BJ (cell line): Measurements from ENCODE around the gene GET3. TPM values are rescaled to one million over a fixed set of nuclear protein-coding genes. Genes with fewer than 3 reads are reported as not detected.

Source experiments
- CTCF ChIA-PET: fragments of 350-600 bp; formaldehyde crosslinking; extraction: SDS; loops from one replicate; lab custom pipeline; 2021; ENCODE audit warnings: antibody characterized with exemption, inconsistent platforms; lab: Yijun Ruan, JAX
- POLR2A ChIA-PET: fragments of 300-600 bp; sonication (Branson Sonifier 250); formaldehyde crosslinking; extraction: SDS; loops from one replicate; lab custom pipeline; 2021; ENCODE audit warnings: antibody characterized with exemption; lab: Charles Lee
- DNase-seq: peaks from one replicate; pipeline ENCODE4 v3.0.0-alpha.2; 2011; ENCODE audit warnings: low read depth
- H3K27me3 ChIP-seq: 2 replicates; pipeline ENCODE4 v1.6.0; 2011; ENCODE audit warnings: low read length; ENCODE audit not compliant: control insufficient read depth, insufficient read depth
- H3K36me3 ChIP-seq: 2 replicates; pipeline ENCODE4 v1.5.1; 2011; ENCODE audit warnings: low read length; ENCODE audit not compliant: control insufficient read depth, insufficient read depth
- H3K4me3 ChIP-seq: 2 replicates; pipeline ENCODE4 v1.5.1; 2011; ENCODE audit warnings: low read depth, mild to moderate bottlenecking, control low read depth, low read length
- polyA plus RNA-seq: library from polyadenylated mRNA; depleted of rRNA; stranded (reverse); fragments of >200 nt; gene quantifications from 2 replicates; pipeline ENCODE4 v1.2.3, GENCODE V29; 2011
- TF ChIP-seq, protein P1 (sequence below): IDR thresholded peaks from 2 replicates; pipeline ENCODE4 v1.5.1; 2011; ENCODE audit warnings: low read depth, mild to moderate bottlenecking, control low read depth, inconsistent platforms, low read length, moderate library complexity; ENCODE audit not compliant: insufficient read depth

Gene GET3
- polyA plus RNA-seq, 1 experiment: 250 TPM

DNA sequence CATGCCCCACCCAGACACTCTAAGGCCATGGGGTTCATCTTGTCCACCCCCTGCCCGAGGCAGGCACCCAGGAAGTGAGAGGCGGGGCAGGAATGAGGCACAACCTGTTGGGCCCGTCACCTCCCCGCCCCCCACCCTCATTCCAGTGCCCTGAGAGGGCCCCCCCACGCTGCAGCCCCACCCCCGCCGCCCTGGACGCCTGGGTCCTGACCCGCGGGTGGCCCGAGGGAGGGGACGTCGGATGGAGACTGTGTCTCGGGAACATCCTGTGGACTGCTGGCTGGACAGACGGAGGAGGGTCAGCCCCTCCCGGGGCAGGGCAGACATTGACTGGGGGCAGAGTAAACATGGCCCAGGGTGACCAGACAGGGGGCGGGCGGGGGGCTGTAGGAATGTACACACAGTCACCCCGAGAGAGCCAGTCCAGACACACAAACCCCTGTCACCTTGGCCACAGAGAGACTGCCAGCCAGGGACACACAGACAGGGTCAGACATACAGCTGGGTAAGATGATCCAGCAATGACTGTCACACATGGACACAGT lies 46.6 kb downstream of the GET3 start:
- CTCF ChIA-PET: interaction anchor here (0.7 kb wide), 1 partner anchor 23 kb away, joined by 3 read pairs; no protein-coding TSS in a partner anchor
- H3K36me3 ChIP-seq: no peaks in the 10 kb centered on the region
- no peaks in the 10 kb centered on the region for H3K27me3 ChIP-seq
- H3K4me3 ChIP-seq: no peak overlapping the region
- TF ChIP-seq, protein P1, sequence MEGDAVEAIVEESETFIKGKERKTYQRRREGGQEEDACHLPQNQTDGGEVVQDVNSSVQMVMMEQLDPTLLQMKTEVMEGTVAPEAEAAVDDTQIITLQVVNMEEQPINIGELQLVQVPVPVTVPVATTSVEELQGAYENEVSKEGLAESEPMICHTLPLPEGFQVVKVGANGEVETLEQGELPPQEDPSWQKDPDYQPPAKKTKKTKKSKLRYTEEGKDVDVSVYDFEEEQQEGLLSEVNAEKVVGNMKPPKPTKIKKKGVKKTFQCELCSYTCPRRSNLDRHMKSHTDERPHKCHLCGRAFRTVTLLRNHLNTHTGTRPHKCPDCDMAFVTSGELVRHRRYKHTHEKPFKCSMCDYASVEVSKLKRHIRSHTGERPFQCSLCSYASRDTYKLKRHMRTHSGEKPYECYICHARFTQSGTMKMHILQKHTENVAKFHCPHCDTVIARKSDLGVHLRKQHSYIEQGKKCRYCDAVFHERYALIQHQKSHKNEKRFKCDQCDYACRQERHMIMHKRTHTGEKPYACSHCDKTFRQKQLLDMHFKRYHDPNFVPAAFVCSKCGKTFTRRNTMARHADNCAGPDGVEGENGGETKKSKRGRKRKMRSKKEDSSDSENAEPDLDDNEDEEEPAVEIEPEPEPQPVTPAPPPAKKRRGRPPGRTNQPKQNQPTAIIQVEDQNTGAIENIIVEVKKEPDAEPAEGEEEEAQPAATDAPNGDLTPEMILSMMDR: no peak
- POLR2A ChIA-PET: no interaction called here
- no peak for DNase-seq

DNA sequence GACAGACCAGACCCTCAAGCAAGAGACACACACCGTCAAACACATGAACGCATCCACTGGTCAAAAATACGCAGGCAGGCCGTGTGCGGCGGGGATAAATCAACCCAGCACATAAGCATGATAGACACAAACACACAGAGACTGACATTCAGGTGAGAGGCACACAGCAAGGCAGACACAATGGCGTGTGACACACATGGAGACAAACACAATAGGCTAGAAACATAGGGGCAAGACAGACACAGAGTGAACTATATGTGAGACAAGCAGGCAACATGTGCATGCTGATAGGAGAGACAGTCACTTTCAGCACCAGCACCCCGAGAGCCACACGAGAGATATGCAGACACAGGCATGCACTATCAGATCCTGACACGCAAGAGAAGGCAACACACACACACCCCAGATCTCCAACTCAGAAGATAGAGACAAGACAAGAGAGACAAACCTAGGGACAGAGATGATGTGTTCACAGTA lies 47.1 kb downstream of the GET3 start:
- TF ChIP-seq, protein P1: no peak
- Histone ChIP-seq H3K36me3 (no peaks in the 10 kb centered on the region), H3K27me3 (no peaks in the 10 kb centered on the region), H3K4me3 (no peak overlapping the region)
- DNase-seq: no peak
- POLR2A ChIA-PET: no interaction called here
- CTCF ChIA-PET: interaction anchor here (0.7 kb wide), 1 partner anchor 23 kb away, joined by 3 read pairs; no protein-coding TSS in a partner anchor

- H3K27me3 ChIP-seq: no peaks in the 10 kb centered on the region
- ChIA-PET CTCF (no interaction called here), POLR2A (no interaction called here)
- H3K36me3 ChIP-seq: no peaks in the 10 kb centered on the region
- TF ChIP-seq, protein P1: no peak
- H3K4me3 ChIP-seq: no peak overlapping the region
- no peak for DNase-seq
Observed at GRCh38 chr19:12784871-12785430, 47.7 kb downstream of the GET3 start.

- POLR2A ChIA-PET: no interaction called here
- CTCF ChIA-PET: interaction anchor here (0.6 to 1.2 kb wide), 2 partner anchors 10 to 52 kb away, joined by 4 to 5 read pairs; no protein-coding TSS in a partner anchor
- Histone ChIP-seq H3K36me3 (no peaks in the 10 kb centered on the region), H3K4me3 (no peak overlapping the region), H3K27me3 (no peaks in the 10 kb centered on the region)
- TF ChIP-seq, protein P1: no peak
- no peak for DNase-seq
Observed at GRCh38 chr19:12785431-12786031, 48.2 kb downstream of the GET3 start.

GRCh38 chr19:12786141-12786870 lies 49.0 kb downstream of the GET3 start:
- CTCF ChIA-PET: interaction anchor here (0.6 to 3.6 kb wide), 3 partner anchors 9 to 51 kb away, joined by 4 to 28 read pairs (median 5); no protein-coding TSS in a partner anchor
- Histone ChIP-seq H3K27me3 (no peaks in the 10 kb centered on the region), H3K4me3 (no peak overlapping the region), H3K36me3 (no peaks in the 10 kb centered on the region)
- DNase-seq: no peak
- TF ChIP-seq, protein P1: no peak
- POLR2A ChIA-PET: no interaction called here
